Measurements from ENCODE around the gene MCM8.

The MCM8 gene

DNA sequence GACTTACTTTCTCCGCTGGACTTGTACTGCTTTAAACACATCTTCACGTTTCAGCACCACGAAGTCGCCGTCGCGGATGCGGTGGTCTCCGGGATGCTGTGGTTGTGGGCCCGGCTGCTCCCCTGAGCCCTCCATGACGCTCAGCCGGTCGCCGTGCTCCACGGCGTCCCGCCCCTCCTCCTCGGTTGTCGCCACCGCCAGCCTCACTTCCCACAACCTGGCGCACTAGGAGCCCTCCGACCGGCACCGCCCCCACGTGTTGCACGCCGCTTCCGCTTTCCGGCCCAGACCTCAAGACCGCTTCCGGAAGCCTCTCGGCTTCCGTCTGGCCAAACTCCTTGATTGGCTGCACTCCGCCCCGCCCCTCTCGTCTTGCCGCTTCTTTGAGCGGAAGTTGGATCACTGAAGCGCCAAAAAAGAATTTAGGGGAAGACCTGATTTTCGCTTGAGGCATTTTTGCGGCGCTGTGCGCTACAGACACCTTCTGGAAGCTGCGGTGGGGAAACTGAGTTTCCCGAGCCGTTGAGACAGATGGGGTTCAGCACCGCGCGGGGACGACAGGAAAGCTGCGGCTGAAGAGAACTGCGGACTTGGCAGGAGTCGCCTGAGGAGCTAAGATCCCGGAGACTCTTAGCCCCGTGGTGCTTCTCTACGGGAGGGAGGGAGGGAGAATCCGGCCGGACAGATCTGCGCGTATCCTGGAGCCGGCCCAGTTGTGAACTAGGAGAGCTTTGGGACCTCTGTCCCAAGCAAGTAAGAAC, at the start of gene MCM8, which contains the start of gene TRMT6:
Gene MCM8, plus strand, starts transcription at position 382 of the 761 bp plus-strand sequence. CDS start 1,364 bp downstream, outside the sequence.
Gene TRMT6, minus strand, starts transcription at position 263 of the 761 bp plus-strand sequence. Its CDS starts 128 bp downstream, at position 135.
- peak; percentile 94 for DNase-seq

DNA sequence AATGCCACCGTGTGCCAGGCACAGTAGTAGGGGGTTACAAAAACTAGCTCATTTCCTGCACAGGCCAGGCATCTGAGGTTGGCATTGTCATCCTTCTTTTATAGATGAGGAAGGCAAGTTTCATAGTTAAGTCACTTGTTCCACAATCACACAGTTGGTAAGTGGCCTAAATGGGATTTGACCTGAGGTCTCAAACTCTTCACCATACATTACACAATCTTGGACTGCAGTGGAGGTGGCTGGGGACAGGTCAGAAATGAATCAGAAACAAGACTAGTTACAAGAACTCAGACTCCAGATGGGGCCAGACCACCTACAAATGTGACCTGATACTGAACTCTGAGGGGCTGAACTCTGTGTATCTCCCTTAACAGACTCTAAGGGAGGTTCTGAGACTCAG, 49.5 kb upstream of the MCM8 start:
- DNase-seq: no peak

DNA sequence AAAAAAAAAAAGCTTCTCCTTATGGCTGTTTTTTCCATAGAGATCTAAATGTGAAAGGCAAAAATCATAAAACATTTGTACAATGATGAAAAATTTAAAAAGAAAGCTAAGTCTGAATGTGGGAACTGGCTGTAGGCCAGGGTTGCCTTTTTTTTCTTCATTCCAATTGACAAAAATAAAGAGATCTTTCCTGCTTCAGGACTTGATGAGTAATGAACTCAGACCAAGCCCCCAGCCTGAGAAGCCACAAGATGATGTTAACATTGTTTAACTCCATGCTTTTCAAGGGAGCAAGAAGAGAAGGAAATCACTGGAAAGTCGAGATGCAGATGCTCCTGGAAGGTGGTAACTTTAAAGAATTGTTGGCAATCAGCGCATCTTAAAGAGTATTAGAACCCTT, 41.5 kb upstream of the MCM8 start:
- DNase-seq: no peak

DNA sequence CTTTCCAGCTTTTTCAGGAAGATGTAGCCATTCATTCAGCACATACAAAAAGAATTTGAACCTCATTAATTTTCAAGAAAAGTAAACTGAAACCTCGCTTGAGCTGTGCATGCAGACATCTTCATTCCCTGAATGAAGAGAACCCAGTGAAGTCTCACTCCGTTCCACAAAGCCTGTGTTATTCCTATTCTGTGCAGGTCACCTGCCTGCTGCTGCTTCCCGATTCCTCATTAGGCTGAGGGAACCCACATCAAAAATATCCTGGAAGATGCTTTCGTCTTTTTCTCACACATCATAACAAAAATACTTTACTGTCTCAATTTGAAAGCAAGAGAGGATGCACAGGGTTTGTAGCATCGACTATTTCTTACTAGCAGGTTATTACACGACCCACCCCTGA, 40.3 kb upstream of the MCM8 start:
- DNase-seq: no peak

DNA sequence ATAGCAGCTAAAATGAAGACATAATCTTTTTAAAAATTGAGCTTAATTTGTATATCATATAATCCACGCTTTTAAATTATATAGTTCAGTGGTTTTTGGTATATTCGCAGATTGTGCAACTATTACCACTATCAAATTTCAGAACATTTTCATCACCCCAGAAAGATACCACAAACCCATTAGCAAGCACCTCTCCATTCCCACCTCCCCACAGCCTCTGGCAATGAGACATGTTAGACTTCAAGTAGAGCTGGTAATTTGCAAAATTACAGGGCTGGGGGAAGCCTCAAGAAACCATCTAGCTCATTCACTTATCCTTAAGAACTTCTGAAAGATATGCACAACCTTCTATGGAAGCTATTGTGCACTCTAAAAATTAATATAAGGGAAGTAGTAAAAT, 37.3 kb upstream of the MCM8 start:
- DNase-seq: no peak

DNA sequence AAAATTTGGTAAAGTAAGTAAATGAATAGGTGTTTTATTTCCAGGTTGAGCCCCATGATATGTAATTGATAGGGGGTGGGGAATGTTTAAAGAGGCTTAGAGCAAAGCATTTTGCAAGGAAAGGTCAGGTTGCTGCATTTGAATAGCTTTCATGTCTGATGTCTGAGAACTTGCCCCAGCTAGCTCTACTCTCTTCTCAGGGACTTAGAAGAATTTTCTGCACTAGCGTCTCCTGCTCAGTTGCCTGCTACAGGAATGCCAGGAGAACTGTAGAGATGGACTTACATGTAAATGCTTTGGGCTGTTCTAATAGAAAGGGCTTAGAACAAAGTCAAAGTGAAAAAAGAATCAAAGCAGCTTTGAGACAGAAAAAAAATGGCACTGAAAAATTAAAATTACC, 35.6 kb upstream of the MCM8 start:
- no peak for DNase-seq

DNA sequence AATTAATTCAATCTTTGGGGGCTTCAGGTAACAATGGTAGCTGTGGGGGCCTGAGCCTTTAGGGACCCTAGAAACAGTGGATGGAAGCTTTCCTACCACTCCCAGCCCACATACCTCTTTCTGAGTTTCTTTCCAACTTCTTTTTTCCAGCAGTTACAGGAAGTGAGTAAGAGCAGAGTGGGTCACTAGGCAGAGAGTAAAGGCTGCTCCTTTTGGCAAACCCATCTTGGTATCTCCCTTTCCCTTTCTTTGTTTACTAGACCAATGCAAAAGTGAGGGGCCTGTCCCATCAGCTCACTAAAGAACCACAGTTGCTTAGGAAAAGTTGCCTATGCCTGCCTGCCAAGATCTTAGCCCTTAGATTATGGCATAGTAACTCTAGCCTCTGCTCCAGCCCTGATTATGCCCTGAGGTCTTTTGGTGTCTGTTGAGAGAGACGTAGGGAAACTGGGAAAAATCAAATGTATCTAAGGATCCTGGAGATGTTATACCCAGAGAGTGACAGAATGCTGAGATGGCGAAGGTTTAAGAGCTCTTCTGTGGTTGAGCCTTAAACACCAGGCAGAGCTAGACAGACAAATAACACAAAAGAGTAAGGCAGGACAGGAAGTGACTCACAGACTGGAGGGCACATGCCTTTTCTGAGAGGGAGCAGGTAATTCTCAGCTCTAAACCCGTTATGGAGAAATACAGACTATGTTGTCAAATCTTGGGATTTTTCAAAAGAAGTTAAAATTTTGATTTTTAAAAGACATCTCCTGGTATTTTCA, 31.4 kb upstream of the MCM8 start:
- DNase-seq: no peak

DNA sequence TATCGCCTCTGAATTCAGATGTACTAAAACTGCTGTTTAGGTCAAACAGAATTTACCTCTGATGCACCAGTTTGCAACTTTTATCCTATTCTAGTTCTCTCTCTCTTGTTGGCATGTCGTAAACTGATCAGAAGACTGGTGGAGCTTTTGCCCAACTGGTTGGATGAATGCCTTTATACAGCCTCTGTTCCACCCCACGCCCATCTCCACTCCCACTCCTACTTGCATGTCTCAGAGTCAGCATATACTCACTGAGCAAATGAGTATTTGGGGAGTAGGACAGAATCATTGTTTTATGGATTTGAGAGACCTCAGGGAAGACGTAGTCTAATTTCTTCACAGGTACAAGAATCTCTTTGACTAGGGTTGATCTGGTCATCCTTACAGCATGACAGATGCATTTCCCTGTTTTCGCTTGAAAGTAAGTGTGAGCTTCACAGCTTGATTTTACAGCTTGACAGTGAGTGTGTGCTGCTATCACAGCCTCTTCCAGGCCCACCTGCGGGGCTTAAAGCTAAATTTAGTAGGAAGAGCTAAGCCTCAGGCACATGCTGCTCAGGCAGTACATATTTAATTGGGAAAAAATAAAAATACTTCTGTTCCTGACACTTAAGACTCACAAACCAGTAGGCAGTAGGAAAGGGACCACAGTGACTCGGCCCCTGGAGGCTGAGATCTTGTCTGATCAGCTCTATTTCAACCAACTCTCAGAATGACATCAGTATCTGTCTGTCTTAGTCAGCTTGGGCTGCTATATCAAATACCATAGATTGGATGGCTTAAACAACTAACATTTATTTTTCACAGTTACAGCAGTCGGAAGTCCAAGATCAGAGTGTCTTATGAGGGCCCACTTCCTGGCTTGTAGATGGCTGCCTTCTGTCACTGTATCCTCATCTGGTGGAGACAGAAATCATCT, 30.6 kb upstream of the MCM8 start:
- DNase-seq: no peak

DNA sequence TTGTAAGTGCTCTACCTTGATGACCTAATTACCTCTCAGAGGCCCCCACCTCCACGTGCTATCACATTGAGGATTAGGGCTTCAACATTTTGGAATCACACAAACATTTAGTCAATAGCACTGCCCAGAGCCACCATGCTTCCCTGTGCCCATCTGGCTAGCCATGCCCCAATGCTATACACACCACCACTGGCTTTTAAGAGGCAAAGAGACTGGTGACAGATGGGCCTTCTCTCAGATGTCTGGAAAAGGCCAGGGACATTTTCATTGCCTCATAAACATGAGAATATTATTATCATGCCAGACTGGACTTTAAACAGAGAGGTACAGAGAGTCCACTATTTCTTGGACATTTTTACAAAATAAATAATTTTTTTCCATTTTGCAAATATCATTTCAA, 29.9 kb upstream of the MCM8 start:
- no peak for DNase-seq

DNA sequence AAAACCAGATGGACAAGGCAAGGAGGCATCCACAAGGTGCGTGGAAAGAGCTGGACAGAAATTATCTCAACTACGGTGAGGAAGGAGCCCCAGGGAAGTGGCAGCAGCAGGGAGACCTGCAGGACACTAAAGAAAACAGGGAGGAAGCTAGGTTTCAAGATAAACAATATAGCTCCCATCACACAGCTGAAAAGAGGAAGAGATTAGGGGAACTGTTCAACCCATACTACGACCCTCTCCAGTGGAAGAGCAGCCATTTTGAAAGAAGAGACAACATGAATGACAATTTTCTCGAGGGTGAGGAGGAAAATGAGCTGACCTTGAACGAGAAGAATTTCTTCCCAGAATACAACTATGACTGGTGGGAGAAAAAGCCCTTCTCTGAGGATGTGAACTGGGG, 27.0 kb upstream of the MCM8 start:
- DNase-seq: no peak

DNA sequence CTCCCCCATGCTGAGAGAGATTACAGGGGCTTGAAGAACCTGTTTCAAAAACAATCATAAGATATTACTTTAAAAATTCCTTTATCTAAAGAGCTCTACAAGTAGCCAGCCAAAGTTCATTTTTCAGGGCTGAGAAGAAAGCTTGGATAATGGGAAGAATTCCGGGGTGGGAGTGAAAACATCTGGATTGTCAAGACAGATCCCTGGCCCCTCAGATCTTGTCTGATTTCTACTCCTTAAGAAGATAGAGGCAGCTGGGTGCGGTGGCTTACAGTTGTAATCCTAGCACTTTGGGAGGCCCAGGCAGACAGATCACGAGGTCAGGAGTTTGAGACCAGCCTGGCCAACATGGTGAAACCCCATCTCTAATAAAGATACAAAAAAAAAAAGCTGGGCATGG, 24.9 kb upstream of the MCM8 start:
- DNase-seq: no peak

DNA sequence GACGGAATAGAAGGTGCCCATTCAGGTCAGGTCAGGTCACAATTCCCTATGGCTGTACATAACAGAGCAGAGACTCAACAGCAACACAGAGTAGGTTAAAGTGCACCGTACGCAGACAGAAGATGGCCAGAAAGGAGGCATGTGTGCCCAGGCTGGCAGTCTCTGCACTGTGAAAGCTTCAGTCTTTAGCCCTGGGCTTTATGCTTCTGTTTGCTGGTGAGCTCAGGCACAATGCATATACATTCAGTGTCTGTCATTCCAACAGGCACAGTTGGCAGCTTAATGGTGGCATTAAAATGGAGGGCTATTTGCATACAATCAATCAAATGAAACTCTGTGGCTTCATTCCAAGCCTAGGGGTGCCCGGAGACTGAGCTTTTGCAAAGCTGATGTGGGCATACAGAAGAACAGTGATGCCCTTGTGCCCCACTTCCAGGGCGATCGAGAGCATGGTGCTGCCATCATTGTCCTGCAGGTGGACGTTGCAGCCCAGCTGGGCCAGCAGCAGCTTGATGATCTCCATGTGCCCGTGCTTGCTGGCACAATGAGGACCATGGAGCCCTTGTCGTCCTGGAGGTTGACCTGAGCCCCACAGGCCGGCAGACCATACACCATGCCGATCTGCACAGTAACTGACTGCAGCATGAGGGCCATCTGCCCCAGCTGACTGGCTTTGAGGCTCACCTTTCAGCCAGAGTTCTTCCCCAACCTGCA, 22.5 kb upstream of the MCM8 start:
- DNase-seq: no peak

DNA sequence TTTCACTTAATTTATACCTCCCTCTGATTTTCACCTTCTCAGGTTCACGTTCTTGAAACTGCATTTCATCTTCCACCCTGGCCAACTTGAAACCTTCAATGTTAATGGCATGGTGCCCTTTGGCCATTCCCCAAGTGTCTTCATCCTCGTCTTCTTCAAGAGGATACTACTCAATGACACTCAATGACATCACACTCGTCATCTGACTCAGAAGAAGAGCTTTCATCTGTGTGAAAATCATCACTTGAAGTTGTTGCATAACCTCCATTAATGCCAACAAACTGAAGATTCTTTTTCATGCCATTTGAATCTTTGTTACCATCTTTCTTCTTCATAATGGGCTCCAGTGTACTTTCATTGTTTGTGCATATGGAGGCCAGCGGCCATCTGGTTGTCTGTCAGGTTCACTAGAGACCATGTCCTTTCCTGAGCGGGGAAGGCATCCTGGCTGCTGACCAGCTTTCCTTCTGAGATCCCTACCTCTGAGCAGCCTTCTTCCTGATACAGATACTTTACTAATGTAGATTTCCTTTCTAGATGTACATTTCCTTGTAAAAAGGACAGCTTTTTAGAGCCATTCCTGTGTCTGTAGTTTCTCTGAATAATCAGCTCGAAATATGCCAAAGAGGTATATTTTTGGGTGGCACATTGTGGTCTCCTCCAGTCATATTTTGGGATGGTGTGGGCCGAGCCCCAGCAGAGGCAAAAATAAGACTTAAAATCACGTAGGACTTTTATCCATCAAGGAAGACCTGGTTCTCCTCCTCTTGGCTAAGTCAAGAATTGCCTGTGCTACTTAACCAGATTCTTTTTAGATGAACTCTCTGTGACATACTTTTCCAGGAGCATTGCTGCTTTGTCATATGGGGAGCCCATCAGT, 21.4 kb upstream of the MCM8 start:
- no peak for DNase-seq

DNA sequence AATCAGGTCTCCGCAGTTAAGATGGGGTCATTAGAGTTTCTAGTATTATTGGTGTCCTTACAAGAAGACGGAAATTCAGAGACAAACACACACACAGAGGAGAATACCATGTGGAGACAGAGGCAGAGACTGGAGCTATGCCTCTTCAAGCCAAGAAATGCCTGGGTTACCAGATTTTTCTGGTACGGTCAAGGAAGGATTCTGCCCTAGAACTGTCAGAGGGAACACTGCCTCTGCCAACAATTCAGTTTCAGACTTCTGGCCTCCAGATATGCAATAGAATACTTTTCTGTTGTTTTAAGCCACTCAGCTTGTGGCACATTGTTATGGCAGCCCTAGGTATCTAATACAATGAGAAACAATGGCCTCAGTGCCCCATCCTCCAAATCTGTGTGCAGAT, 19.0 kb upstream of the MCM8 start:
- no peak for DNase-seq

DNA sequence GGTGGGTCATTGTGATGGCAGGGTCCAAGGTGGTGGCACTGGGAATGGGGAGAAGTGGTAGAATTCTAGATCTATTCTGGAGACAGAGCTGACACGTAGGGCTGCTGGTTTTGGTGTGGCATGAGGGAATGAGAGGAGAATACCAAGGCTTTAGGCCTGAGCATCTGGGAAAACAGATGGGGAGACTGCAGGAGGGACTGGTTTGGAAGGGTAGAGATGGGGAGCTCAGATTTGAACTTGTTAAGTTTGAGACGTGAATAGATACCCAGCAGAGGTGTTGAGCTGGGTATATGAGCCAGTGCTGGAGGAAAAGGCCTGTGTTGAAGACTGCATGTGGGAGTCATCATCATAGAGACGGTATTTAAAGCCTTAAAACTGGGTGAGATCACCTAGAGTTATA, 17.7 kb upstream of the MCM8 start:
- DNase-seq: no peak

DNA sequence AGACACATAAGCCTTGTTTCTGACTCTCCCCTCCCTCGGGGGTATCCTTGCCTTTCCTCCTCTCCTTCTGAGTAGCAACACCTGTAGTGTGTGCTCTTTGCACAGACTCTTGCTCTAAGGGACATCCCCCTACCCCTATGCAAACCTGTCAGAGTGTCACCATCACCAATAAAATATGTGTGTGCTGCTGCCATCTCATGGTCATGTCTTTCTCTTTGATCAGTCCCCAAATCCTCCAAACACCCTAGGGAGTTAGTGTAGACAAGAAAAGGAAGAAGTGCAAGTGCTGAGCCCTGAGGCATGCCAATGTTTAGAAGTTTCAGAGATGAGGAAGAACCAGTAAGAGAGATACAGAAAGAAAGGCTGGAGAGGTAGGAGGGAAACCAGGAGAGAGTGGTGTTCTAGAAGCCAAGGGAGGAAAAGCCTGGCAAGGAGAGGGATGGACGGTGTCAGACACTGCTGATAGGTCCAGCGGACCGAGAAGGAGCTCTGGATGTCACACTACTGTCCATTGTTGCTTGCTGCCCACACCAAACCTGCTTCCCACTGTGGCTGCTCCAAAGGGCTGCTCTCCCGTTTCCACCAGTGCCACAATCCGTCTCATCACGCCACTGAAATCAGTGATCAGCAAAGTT, 16.5 kb upstream of the MCM8 start:
- DNase-seq: no peak

DNA sequence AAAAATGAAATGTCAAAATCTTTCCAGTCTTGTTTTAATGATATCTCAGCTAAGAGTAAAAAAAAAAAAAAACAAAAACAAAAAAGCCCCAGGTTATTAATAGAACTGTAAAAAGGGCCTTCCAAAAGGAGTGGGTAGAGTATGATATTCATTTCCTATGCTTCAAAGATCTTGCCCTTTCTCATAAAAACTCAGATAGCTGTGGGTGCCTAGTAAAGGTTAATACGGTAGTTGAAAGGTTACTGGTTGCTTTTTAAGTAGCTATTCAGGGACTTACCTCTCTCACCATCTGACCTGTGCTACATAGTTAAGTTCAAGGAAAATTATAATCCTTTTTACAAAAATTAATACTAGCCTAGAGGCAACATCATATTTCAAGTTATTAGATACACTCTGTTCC, 15.1 kb upstream of the MCM8 start:
- DNase-seq: no peak

DNA sequence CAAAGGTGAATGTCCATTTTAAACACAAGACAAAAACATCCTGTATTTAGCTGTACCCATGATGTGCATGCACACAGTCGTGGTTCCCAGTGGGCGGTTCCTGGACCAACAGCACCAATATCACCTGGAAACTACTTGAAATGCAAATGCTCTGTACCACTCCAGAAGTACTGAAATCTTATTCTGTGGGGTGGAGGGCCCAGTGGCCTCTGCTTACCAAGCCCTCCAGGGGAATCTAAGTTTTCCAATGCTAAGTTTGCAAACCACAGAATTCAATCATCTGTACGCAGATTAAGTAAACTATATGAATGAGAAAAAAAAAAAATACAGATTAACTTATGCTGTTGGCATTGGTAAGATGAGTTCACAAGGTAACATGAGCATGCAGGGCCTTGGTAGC, 14.2 kb upstream of the MCM8 start:
- no peak for DNase-seq

DNA sequence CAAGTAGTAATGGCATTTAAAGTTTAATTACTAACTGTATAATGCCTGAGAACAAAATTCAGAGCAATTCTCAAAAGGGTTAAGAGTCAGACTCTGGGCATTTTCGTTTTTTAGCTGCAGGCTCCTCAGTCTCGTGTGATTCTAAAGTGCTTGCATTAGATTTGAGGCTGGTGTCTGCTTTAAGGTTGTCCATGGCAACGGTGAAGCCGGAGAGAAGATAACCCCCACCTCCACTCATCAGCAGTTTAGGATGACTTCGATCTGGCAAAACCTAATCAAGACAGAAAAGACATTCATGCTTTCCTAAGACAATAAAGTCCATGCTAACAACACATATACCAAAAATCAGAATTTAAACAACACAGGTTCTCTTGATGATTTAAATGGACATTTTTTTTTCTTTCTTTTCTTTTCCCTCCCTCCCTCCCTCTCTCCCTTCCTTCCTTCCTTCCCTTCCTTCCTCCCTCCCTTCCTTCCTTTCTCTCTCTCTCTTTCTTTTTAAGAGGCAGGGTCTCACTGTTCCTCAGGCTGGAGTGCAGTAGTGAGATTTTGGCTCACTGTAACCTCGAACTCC, 11.9 kb upstream of the MCM8 start:
- DNase-seq: no peak

DNA sequence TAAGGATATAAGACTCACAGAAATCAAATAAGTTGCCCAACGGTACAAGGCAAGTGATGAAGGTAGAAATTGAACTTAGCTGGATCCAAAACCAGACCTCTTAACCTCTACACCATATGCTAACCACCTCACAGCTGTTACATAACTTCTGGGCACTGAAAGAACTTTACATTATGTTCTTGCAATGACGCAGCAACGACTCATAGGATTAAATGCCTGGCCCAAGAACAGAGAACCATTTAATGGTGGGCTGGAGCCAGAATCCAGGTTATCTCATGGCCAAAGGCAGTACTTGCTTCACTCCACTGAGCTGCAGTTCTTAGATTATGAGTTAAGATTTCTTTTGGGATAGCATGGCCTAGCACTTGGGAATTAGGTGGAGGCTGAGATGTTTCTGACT, 4.5 kb upstream of the MCM8 start:
- DNase-seq: no peak

DNA sequence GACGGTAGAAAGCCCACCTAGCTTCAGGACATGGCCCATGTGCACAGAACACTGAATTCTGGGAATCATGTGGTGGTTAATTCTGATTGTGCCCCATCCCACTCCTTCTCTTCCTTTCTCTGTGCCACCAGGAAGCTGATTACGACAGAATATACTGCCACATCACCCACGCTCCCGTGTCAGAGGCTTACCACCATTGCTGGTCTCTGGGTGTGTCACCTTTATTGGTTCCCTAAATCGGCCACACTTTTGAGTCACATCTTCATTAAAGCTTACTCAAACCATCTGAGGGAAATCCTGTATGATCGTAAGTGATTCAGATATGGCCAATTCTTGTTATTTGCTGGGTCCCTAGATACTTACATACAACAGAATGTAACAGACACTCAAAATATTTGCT, 3.2 kb upstream of the MCM8 start:
- DNase-seq: no peak
